Ovary (tissue), 3 donors: ENCODE measurements around the gene LXN.

Experiments
- POLR2A ChIP-seq: fragments of 450-650 bp; IDR thresholded peaks from one replicate; pipeline ENCODE4 v1.6.1; 2017; ENCODE audit warnings: antibody characterized with exemption, mild to moderate bottlenecking, moderate library complexity
- TF ChIP-seq, protein P1 (sequence below), 3 donors: fragments of 450-650 bp in 2 of 3; fragments of 200-600 bp in 1 of 3; IDR thresholded peaks; one replicate each; pipeline versions ENCODE4 v1.5.1 to v1.8.0; 2016 to 2022; ENCODE audit warnings: antibody characterized with exemption in 3 of 3, mild to moderate bottlenecking in 1 of 3
- donor health status: DM: no; HTN: no; CAD: no.

DNA sequence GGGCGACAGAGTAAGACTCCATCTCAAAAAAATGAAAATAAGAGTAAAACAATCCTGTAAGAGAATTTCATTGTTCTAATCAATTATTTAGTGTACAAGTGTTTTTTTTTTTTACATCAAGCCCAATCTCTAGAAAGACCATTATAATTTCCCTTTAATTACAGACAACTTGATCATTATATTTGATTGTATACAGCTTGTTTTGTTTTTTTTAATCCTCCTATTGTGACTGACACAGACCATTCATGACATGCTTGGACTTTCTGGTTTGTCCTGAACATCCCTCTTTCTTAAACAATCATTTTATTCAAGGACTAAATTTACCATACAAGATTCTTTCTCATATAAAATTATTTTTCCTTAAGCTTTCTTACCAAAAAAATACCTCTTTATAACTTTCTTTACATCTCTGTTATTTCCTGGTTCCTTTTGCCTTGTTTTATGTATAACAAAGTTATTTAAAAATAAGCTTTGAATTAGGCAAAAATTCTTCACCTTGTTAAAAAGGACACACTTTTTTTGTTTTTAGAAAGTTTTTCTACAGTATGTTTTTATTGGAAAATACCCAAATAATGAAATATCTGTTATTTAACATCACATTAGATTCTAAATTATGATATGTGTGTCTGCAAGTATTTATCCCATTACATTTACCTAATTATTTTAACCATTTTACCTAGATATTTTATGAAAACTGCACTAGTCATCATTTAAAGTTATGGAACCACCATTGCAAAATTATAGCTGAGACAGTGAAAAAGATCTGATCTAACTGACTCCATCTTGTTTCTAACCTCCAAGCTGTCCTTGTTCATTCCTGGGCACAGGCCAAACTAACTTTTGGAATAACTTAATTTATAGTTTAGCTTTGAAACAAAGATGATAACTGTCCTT lies 54.2 kb downstream of the LXN start:
- TF ChIP-seq, protein P1, sequence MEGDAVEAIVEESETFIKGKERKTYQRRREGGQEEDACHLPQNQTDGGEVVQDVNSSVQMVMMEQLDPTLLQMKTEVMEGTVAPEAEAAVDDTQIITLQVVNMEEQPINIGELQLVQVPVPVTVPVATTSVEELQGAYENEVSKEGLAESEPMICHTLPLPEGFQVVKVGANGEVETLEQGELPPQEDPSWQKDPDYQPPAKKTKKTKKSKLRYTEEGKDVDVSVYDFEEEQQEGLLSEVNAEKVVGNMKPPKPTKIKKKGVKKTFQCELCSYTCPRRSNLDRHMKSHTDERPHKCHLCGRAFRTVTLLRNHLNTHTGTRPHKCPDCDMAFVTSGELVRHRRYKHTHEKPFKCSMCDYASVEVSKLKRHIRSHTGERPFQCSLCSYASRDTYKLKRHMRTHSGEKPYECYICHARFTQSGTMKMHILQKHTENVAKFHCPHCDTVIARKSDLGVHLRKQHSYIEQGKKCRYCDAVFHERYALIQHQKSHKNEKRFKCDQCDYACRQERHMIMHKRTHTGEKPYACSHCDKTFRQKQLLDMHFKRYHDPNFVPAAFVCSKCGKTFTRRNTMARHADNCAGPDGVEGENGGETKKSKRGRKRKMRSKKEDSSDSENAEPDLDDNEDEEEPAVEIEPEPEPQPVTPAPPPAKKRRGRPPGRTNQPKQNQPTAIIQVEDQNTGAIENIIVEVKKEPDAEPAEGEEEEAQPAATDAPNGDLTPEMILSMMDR (IDR thresholded peaks at IDR 0.05) = no peak
- TF ChIP-seq POLR2A = no peak
